ENCODE results near the gene RASD2.
"Not testable (repeated sequence)": the region's sequence is repeated elsewhere in the genome, so short reads cannot be mapped to it uniquely, and the experiment has no call there.

Gene RASD2, protein sequence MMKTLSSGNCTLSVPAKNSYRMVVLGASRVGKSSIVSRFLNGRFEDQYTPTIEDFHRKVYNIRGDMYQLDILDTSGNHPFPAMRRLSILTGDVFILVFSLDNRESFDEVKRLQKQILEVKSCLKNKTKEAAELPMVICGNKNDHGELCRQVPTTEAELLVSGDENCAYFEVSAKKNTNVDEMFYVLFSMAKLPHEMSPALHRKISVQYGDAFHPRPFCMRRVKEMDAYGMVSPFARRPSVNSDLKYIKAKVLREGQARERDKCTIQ

DNA sequence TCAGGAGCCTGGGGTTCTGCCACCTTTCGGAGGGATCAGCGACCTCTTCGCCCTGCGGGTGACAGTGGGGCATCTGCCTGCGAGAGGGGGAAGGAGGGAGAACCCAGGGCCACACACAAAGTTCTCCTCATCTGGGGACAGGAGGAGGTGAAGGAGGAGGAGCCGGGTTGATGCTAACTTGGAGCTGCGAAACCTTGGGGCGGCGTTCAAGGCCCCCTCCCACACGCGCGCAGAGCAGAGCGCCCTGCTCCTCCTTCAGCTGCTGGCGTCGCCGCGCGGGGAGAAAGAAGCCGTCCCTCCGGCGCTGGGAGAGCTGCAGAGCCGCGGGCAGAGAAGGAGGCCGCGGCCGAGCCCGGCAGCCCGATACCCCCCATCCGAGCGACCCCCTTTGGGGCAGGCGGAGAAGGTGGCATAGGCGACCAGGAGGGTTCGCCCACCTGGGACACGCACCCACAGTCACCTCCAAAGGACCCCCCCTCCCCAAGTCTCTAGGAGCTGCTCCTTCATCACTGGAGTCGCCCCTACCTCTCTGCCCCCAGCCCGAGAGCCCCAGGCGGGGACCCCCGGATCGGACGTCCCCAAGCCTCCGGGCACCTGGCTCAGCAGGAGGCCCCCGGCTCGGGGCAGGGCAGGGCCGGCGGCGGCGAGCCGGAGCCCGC, at the start of gene RASD2:
Gene RASD2, plus strand, starts transcription at position 237 of the 659 bp plus-strand sequence. CDS start 5,979 bp downstream, outside the sequence.
- peak; percentile 18 for DNase-seq (ENCODE audit: low spot score)

DNA sequence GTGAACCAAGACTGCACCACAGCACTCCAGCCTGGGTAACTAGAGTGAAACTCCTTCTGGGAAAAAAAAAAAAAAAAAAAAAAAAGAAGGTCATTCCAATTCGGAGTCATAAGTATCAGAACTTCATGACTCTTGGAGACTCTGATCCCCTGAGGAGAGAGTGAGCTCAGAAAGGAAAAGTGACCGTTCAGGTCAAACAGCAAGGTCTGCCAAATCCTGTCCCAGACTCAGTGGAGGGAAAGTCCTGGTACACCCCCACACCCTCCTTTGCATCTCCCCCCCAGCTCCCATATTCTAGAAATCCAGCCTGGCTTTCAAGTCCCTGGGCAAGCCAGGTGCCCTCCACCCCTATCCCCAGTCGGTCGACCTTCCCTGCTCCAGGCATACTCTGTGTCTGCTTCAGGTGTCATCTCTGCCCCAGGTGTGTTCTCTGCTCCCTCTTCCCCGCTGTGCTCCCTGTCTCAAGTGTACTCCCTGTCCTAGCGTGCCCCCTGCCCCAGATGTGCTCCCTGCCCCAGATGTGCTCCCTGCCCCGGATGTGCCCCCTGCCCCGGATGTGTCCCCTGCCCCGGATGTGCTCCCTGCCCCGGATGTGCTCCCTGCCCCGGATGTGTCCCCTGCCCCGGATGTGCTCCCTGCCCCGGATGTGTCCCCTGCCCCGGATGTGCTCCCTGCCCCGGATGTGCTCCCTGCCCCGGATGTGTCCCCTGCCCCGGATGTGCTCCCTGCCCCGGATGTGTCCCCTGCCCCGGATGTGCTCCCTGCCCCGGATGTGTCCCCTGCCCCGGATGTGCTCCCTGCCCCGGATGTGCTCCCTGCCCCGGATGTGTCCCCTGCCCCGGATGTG, 49.3 kb upstream of the RASD2 start:
- DNase-seq (ENCODE audit: low spot score) = not testable (repeated sequence)

DNA sequence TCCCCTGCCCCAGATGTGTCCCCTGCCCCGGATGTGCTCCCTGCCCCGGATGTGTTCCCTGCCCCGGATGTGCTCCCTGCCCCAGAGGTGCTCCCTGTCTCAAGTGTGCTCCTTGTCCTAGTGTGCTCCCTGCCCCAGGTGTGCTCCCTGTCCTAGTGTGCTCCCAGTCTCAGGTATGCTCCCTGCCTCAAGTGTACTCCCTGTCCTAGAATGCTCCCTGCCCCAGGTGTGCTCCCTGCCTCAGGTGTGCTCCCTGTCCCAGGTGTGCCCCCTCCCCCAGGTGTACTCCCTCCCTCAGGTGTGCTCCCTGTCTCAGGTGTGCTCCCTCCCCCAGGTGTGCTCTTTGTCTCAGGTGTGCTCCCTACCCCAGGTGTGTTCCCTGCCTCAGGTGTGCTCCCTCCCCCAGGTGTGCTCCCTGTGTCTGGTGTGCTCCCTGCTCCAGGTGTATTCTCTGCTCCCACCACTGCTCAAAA, 48.7 kb upstream of the RASD2 start:
- no peak for DNase-seq (ENCODE audit: low spot score)

DNA sequence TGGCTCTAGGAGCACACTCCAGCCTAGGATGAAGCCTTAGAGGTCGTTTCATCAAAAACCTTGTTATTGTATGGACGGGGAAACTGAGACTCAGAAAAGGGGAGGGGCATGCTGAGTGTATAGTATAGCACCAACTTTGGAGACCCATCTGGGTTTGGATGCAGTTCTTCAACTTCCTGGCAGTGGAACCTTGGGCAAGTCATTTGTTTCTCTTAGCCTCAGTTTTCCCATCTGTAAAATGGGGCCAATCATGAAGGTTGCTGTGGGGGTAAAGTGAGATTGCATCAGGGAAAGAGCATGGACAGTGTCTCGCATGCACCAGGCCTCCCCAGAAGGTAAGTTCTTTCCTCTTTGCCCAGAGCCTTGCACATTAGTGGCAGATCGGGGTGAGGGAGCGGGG, 47.6 kb upstream of the RASD2 start:
- no peak for DNase-seq (ENCODE audit: low spot score)

DNA sequence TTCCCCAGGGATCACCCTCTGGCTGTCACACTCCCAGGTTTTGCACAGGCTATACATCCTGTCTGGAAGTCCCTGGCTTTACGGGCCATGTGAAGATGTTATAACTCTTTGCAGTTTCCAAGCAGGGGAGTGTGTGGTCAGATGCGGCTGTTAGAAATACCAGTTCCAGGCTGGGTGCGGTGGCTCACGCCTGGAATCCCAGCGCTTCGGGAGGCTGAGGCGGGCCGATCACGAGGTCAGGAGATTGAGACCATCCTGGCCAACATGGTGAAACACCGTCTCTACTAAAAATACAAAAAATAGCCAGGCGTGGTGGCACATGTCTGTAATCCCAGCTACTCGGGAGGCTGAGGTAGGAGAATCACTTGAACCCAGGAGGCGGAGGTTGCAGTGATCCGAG, 44.9 kb upstream of the RASD2 start:
- not testable (repeated sequence) for DNase-seq (ENCODE audit: low spot score)

DNA sequence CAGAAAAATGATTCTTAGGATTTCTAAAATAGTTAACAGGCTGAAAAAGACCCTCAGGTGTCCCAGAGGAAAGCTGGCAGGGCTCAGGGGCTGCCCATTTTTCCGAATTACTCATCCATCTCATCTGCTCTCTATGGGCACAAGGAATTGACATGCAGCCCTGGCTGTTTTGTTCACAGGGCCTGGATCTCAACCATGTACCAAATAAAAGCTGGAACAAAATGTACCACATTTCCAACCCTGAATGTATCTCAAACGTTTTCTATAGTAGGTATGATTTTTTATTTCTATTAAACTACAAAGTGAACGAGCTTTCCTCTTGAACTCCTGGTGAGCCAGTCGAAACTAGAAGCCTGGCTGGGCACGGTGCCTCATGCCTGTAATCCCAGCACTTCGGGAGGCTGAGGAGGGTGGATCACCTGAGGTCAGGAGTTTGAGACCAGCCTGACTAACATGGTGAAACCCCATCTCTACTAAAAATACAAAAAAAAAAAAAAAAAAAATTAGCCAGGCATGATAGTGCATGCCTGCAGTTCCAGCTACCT, 43.8 kb upstream of the RASD2 start:
- DNase-seq (ENCODE audit: low spot score) = no peak

DNA sequence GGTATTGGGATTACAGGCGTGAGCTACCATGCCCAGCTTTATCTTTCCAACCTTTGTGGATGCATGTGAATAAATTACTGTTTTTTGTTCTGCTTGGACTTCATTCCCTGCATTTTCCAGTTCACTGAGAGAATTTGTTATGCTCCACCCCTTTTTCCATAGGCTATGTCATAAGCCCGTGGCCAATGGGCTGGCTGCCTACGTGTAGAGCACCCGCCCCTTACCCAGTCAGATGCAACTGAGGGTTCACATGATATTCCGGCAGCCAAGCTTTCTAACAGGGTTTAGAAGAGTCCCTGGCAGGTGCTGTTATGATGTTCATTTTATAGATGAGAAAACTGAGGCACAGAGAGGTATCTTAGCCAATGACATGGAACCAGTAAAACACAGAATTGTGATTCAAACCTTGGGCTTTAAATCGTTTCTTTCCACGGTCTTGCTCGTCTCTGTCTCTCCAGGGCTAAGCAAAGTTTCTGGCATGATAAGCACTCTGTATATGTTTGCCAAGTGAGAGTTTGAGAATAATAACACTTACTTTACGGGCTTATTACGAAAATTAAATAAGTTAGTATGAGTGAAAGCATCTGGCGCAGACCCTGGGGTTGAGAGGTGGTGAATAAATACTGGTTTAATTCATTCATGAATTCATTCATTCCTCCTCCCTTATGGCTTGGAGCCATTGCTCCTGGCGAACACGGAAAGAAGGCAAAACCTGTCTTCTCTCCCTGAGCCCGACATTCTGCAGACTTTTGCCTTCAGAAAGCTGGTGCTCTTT, 42.4 kb upstream of the RASD2 start:
- no peak for DNase-seq (ENCODE audit: low spot score)

DNA sequence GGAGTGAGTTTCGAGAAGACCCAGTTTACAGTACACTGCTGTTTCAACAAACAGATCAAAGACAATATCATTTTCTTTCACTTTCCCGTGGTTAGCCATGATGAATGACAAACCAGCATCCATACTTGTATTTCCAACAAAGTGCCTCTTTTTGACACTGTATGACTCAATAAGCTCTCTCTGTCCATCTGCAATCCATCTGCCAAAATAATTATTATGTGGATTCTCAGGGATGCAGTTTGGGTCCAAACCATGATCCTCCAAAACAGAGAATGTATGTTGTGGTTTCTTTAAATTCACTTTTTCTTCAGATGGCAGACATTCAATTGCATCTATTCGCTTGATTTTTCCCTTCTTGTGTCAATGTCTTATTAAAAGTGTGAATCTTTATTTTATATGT, 37.8 kb upstream of the RASD2 start:
- no peak for DNase-seq (ENCODE audit: low spot score)

DNA sequence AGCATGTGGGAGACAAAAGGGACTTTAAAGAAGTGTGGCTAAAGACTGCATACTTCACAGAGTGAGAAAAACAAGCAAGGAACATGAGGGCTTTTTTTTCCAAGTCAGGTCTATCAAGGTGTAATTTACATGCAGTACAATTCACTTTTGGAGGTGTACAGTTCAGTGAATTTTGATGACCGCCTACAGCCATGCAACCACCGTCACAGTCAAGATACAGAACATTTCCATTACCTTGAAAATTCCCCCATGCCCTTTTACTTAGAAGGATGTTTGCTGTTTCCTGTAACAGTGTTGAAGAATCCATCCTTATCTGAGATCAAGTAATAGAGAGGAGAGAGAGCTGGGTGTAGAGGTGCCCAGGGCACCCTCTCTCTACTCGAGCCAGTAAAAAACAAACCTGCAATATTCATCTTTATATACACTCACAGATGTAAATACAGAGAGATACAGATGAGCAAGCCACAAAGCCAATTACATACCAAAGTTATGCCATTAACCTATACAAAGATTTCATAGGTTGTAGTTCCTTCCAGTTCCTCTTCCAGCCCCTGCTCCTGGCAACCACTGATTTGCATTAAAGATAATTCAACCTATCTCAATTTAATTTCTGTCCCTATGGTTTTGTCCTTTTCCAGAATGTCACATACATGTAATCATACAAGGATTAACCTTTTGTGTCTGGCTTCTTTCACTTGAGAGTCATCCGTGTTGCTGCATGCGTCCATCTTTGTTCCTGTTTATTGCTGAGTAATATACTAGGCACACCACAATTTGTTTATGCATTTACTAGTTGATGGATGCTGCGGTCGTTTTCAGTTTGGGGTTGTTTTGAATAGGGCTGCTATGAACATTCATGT, 35.0 kb upstream of the RASD2 start:
- no peak for DNase-seq (ENCODE audit: low spot score)

DNA sequence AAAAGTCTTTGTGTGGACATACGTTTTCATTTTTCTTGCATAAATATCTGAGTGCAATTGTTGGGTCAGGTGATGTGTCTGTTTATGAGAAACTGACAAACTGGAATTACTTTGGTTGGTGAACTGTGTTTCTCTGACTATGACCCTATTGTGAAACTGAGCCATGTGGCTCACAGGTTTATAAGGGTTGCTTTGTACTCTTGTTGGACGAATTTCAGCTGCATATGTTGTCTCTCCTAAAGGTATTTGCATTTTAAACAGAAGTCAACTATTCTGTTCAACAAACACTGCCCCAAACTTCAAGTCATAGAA, 34.4 kb upstream of the RASD2 start:
- DNase-seq (ENCODE audit: low spot score) = no peak

DNA sequence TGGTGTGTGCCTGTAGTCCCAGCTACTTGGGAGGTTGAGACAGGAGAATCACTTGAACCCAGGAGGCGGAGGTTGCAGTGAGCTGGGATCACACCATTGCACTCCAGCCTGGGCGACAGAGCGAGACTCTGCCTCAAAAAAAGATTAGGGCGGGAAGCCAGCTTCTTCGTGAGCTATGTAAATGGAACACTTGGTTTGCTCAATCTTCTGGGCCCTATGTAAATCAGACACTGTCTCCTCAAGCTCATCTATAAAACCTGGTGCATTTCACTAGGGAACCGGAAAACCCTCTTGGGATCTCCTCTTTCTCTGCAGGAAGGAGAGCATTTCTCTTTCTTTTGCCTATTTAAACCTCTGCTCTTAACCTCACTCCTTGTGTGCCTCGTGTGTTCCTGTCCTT, 32.8 kb upstream of the RASD2 start:
- DNase-seq (ENCODE audit: low spot score) = not testable (repeated sequence)

DNA sequence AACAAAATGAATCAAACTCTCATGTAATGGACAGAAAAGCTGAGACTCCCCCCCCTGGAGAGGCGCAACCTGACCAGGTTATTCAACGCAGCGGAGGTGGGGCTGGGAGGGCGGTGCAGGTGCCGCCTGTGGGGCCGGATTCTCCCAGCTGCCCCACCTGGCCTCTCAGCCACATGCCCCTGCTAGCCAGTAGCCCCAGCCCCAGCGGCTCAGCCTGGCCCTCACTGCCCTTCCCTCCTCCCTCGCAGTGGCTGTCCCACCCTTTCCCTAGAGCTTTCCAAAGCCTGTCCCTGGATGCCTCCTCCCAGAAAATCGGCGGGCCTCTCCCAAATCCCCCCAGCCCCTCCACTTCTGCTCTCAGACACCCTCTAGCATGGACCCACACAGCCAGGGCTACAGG, 31.2 kb upstream of the RASD2 start:
- no peak for DNase-seq (ENCODE audit: low spot score)

DNA sequence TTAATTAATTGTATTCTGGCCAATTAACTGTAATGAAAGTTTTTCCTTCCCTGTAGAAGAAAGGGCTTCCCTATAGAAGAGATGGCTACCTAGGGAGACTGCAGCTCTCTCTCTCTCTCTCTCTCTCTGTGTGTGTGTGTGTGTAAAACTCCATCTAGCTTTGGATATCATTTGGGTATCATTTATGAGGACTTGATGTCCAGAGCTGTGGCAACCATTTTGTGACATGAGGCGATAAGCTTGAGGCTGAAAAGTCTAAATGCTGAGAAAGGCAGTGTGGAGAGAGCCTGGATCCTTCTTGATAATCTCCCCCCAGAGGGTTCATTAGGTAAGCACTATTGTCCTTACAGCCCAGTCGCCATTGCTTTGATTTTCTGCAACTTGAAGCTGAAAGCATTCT, 30.7 kb upstream of the RASD2 start:
- no peak for DNase-seq (ENCODE audit: low spot score)

DNA sequence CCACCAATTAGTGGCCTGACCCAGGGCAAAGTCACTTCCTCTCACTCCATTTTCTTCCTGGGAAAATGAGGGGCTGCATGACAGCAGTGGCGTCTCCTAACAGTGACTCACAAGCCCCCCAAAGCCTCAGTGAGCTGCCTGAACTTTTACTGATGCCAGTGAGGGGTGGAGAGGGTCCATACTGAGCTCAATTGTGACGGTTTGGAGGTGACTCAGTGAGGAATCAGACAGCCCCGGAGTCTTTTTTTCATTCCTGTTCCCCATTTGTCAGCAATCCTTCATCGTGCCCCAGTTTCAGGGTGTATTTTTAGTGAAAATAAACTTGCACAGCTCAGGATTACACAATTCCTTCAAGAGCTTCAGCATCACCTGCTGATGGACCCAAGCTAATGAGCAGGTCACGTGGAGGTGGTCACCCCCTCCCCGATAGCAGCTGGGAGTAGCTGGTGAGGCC, 30.1 kb upstream of the RASD2 start:
- no peak for DNase-seq (ENCODE audit: low spot score)

DNA sequence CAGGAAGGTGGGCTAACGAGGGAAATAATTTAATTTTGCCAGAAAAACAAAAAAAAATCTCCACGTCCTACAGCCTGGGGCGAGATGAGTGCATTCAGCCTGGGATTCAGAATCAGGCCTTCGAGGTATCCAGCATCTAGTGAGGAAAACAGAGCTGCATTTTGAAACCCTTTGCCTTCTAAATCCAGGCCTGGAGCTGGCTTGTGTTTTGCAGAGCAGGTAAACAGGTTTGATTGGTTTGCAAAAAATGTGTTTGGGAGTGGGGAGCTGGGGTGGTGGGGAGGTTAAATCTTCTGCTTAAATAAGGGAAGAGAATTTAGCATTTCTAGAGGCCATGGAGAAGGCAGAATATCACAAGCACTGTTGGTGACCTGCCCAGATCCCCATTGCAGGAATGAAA, 29.7 kb upstream of the RASD2 start:
- DNase-seq (ENCODE audit: low spot score) = no peak

DNA sequence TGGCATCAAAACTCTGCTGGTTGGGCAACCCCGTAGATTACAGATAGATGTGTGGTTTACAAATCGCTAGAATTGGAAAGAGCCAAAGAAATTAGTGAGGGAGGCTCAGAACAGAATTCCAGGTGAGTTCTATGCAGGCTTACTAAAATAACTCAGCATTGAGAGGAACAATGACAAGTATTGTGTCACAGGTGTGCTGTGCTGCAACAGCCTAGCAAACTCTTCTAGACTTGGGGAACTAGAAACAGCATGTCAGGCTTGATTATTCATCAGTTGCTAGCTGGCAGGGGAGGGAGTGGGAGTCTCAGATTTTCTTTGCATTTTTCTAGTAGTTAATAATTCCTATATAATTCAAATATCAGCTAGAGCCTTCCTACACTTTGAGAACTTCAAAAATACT, 26.3 kb upstream of the RASD2 start:
- DNase-seq (ENCODE audit: low spot score) = no peak

DNA sequence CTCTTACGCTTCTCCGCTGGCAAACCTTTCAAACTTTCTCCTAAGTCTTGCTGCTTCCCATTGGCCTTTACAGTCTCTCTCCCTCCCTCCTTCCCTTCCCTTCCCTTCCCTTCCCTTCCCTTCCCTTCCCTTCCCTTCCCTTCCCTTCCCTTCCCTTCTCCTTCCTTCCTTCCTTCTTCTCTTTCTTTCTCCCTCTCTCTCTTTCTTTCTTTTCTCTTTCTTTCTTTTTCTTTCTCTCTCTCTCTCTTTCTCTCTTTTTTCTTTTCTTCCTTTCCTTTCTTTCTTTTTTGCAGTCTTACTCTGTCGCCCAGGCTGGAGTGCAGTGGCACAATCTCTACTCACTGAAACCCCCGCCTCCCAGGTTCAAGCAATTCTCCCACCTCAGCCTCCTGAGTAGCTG, 24.7 kb upstream of the RASD2 start:
- not testable (repeated sequence) for DNase-seq (ENCODE audit: low spot score)

DNA sequence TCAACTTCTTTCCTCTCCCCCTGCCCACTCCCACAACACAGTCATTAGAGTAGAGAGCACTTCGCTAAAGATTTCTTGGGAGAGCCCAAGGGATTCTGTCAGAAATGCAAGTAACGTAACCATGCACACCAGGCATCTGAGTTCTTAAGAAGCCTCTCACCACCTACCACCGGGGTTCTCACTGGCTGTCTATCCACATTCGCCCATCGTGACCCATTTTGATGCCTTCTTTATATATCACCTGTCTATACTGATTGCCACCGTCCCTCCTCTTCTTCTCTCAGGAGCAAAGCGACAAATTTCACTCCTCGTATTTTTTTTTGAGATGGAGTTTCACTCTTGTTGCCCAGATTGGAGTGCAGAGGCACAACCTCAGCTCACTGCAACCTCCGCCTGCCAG, 23.9 kb upstream of the RASD2 start:
- no peak for DNase-seq (ENCODE audit: low spot score)

DNA sequence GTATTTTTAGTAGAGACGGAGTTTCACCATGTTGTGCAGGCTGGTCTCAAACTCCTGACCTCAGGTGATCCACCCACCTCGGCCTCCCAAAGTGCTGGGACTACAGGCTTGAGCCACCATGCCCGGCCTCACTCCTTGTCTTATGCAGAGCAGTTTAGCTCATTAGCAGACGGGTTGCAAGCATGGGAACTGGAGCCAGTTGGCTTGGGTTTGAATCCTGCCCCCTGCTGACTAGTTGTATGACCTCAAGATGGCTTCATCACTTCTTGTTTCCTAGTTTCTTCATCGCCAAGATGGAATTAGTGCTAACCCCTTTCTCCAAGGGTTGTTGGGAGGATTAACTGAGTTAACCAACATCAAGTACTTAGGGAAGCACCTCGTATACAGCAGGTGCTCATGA, 23.4 kb upstream of the RASD2 start:
- DNase-seq (ENCODE audit: low spot score) = no peak

DNA sequence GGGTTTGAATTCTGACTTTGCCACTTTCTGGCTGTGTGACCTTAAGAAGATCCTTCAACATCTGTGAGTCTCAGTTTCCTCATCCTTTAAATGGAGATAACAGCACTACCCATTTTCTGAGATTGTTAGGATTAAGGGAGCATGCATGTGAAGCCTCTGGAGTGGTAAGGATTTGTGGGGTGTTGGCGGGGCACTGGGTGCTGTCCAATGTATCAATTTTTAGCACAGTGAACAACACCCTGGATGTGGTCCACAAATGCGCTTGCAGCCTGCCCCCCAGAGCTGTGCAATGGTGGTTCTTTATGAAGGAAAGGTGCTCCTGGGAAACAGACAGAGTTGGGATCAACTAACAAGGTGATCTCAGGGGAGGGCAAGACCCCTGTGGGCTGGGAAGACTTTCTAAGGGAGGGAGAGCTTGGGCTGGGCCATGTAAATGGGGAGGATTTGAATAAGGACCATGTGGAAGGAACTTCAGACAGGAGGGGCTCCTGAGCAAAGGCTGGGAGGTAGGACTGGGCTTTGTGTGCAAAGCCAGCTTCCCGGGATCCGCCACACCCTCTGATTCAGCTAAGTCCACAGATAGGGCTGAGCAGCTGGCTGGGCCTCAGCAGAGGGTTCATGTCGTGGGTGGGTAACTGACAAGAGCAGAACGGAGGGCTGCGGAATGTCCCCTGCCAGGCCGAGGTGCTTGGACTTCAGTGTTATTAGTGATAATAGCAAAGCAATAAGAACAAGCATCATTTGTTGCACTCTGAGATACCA, 22.7 kb upstream of the RASD2 start:
- no peak for DNase-seq (ENCODE audit: low spot score)
